ENCODE results near the gene TENM4. TPM values are rescaled to one million over a fixed set of nuclear protein-coding genes. Genes with fewer than 3 reads are reported as not detected.

The TENM4 gene
- total RNA-seq, 4 donors from 2014 or later = 4.0 to 14.6 (median 4.5) TPM

DNA sequence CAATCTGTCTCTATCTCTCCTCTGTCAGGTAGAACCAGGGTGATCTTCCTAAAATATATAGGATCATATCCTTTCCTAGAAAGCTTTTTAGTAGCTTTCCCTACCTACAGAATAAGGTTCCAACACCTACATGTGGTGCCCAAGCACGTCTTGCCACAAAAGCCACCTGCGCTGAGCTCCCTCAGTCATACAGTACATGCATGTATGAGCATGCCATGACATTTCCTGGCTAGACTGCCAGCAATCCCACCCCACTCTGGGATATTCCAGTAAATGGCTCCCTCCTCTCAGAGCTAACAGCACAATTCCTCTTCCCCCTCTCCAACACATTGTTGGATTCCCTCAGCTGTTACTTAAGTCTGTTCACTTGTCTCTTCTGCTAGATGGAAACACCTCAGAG, 398.0 kb downstream of the TENM4 start:
- TF ChIP-seq CTCF (IDR thresholded peaks at IDR 0.05; ENCODE audit: low read depth) = no peak

DNA sequence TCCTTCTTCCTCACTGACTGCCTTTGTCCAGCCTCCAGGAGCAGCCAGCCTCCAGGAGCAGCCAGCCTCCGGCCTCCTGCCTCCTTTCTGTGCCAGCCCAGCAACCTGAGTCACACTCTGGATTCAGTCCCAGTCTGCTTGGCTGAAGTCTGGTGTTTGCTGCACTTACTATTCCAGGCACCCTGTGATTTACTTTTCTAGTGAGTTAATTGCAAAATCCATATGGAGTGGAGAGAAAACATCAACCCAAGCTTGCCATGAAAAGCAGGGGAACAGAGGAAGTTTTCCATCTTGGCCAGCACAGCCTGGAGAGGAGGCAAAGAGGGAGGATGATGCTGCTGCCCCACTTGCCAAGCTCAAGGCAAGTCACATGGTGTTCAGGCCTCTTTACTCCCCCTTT, 400.5 kb downstream of the TENM4 start:
- no peak for TF ChIP-seq CTCF (IDR thresholded peaks at IDR 0.05; ENCODE audit: low read depth)

GRCh38 chr11:79039122-79039521, 401.7 kb downstream of the TENM4 start:
- no peak for TF ChIP-seq CTCF (IDR thresholded peaks at IDR 0.05; ENCODE audit: low read depth)

- no peak for TF ChIP-seq CTCF (IDR thresholded peaks at IDR 0.05; ENCODE audit: low read depth)
Measured at GRCh38 chr11:79035881-79036280, 404.9 kb downstream of the TENM4 start.

- TF ChIP-seq CTCF (IDR thresholded peaks at IDR 0.05; ENCODE audit: low read depth) = no peak
Measured at GRCh38 chr11:79033833-79034232, 407.0 kb downstream of the TENM4 start.

- TF ChIP-seq CTCF (IDR thresholded peaks at IDR 0.05; ENCODE audit: low read depth) = no peak
Measured at GRCh38 chr11:79030448-79030847, 410.4 kb downstream of the TENM4 start.

- TF ChIP-seq CTCF (IDR thresholded peaks at IDR 0.05; ENCODE audit: low read depth) = no peak
Measured at GRCh38 chr11:79028225-79028624, 412.6 kb downstream of the TENM4 start.

All from subcutaneous adipose tissue (tissue), 4 donors.